ENCODE results near the gene ZFHX3. TPM values are rescaled to one million over a fixed set of nuclear protein-coding genes. Genes with fewer than 3 reads are reported as not detected.

The ZFHX3 gene
- polyA plus RNA-seq, 1 donor from 2014 or later: 26.4 TPM

GRCh38 chr16:72939247-72939646 is 108.7 kb downstream of the ZFHX3 start:
- Histone ChIP-seq H2AFZ (ENCODE audit: low read depth, low read length) (no peak overlapping the region), H3K4me3 (ENCODE audit: low read length) (no peak overlapping the region), H3K27ac (ENCODE audit: low read length) (no peak overlapping the region), H3K9me3 (ENCODE audit: low read length) (no peaks in the 10 kb centered on the region), H3K27me3 (ENCODE audit: insufficient read depth, low read depth, low read length) (no peaks in the 10 kb centered on the region), H3K9ac (ENCODE audit: low read length) (no peak overlapping the region), H4K20me1 (ENCODE audit: insufficient read depth) (peaks cover 98% of the 10 kb centered on the region), H3K36me3 (ENCODE audit: insufficient read depth, low read length) (peaks cover 17% of the 10 kb centered on the region), H3F3A (ENCODE audit: insufficient read depth, low read length, poor library complexity, severe bottlenecking) (peaks cover 7% of the 10 kb centered on the region), H3K79me2 (replicated peaks; ENCODE audit: insufficient read depth, low read length) (peaks cover 100% of the 10 kb centered on the region), H3K4me2 (ENCODE audit: low read length) (no peak overlapping the region), H3K9me2 (ENCODE audit: insufficient read depth, low read length) (no peaks in the 10 kb centered on the region)
- TF ChIP-seq EP300 (conservative IDR thresholded peaks at IDR 0.05; ENCODE audit: poor library complexity, severe bottlenecking): no peak
- TF ChIP-seq CTCF (IDR thresholded peaks at IDR 0.05; ENCODE audit: poor library complexity, severe bottlenecking): no peak
- no peak for TF ChIP-seq MXI1 (conservative IDR thresholded peaks at IDR 0.05; ENCODE audit: poor library complexity, severe bottlenecking)
- TF ChIP-seq, protein P1, sequence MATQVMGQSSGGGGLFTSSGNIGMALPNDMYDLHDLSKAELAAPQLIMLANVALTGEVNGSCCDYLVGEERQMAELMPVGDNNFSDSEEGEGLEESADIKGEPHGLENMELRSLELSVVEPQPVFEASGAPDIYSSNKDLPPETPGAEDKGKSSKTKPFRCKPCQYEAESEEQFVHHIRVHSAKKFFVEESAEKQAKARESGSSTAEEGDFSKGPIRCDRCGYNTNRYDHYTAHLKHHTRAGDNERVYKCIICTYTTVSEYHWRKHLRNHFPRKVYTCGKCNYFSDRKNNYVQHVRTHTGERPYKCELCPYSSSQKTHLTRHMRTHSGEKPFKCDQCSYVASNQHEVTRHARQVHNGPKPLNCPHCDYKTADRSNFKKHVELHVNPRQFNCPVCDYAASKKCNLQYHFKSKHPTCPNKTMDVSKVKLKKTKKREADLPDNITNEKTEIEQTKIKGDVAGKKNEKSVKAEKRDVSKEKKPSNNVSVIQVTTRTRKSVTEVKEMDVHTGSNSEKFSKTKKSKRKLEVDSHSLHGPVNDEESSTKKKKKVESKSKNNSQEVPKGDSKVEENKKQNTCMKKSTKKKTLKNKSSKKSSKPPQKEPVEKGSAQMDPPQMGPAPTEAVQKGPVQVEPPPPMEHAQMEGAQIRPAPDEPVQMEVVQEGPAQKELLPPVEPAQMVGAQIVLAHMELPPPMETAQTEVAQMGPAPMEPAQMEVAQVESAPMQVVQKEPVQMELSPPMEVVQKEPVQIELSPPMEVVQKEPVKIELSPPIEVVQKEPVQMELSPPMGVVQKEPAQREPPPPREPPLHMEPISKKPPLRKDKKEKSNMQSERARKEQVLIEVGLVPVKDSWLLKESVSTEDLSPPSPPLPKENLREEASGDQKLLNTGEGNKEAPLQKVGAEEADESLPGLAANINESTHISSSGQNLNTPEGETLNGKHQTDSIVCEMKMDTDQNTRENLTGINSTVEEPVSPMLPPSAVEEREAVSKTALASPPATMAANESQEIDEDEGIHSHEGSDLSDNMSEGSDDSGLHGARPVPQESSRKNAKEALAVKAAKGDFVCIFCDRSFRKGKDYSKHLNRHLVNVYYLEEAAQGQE (IDR thresholded peaks at IDR 0.05; ENCODE audit: borderline replicate concordance): no peak
- no peak for TF ChIP-seq RAD21 (conservative IDR thresholded peaks at IDR 0.05)
- no peak for TF ChIP-seq SMC3 (conservative IDR thresholded peaks at IDR 0.05; ENCODE audit: poor library complexity)
- no peak for TF ChIP-seq POLR2AphosphoS5 (IDR thresholded peaks at IDR 0.05)
- no peak for TF ChIP-seq TAF1 (IDR thresholded peaks at IDR 0.05; ENCODE audit: low read depth)
- no peak for TF ChIP-seq EZH2 (IDR thresholded peaks at IDR 0.05; ENCODE audit: borderline replicate concordance, insufficient read depth, low read length, poor library complexity, severe bottlenecking)

GRCh38 chr16:72938795-72939164 is 109.1 kb downstream of the ZFHX3 start:
- TF ChIP-seq SMC3 (conservative IDR thresholded peaks at IDR 0.05; ENCODE audit: poor library complexity): no peak
- no peak for TF ChIP-seq TAF1 (IDR thresholded peaks at IDR 0.05; ENCODE audit: low read depth)
- TF ChIP-seq EZH2 (IDR thresholded peaks at IDR 0.05; ENCODE audit: borderline replicate concordance, insufficient read depth, low read length, poor library complexity, severe bottlenecking): no peak
- TF ChIP-seq, protein P1 (IDR thresholded peaks at IDR 0.05; ENCODE audit: borderline replicate concordance): no peak
- TF ChIP-seq EP300 (conservative IDR thresholded peaks at IDR 0.05; ENCODE audit: poor library complexity, severe bottlenecking): no peak
- no peak for TF ChIP-seq POLR2AphosphoS5 (IDR thresholded peaks at IDR 0.05)
- no peak for TF ChIP-seq CTCF (IDR thresholded peaks at IDR 0.05; ENCODE audit: poor library complexity, severe bottlenecking)
- no peak for TF ChIP-seq MXI1 (conservative IDR thresholded peaks at IDR 0.05; ENCODE audit: poor library complexity, severe bottlenecking)
- H4K20me1 ChIP-seq (ENCODE audit: insufficient read depth): peaks cover 97% of the 10 kb centered on the region
- no peaks in the 10 kb centered on the region for H3K27me3 ChIP-seq (ENCODE audit: insufficient read depth, low read depth, low read length)
- peaks cover 100% of the 10 kb centered on the region for H3K79me2 ChIP-seq (replicated peaks; ENCODE audit: insufficient read depth, low read length)
- no peak overlapping the region for H3K4me2 ChIP-seq (ENCODE audit: low read length)
- H3K9ac ChIP-seq (ENCODE audit: low read length): no peak overlapping the region
- peaks cover 17% of the 10 kb centered on the region for H3K36me3 ChIP-seq (ENCODE audit: insufficient read depth, low read length)
- no peak overlapping the region for H3K4me3 ChIP-seq (ENCODE audit: low read length)
- no peak overlapping the region for H2AFZ ChIP-seq (ENCODE audit: low read depth, low read length)
- H3K27ac ChIP-seq (ENCODE audit: low read length): no peak overlapping the region
- peaks cover 7% of the 10 kb centered on the region for H3F3A ChIP-seq (ENCODE audit: insufficient read depth, low read length, poor library complexity, severe bottlenecking)
- no peaks in the 10 kb centered on the region for H3K9me3 ChIP-seq (ENCODE audit: low read length)
- H3K9me2 ChIP-seq (ENCODE audit: insufficient read depth, low read length): no peaks in the 10 kb centered on the region

Measured in neural cell (in vitro differentiated cells).